CD1c-positive myeloid dendritic cell (primary cell): ENCODE data around the gene DIS3L2.
"Not testable (repeated sequence)": the region's sequence is repeated elsewhere in the genome, so short reads cannot be mapped to it uniquely, and the experiment has no call there.

Experiments used
- DNase-seq: peaks from one replicate; pipeline ENCODE4 v3.0.0-alpha.2; 2016; ENCODE audit errors: extremely low spot score

Gene DIS3L2

DNA sequence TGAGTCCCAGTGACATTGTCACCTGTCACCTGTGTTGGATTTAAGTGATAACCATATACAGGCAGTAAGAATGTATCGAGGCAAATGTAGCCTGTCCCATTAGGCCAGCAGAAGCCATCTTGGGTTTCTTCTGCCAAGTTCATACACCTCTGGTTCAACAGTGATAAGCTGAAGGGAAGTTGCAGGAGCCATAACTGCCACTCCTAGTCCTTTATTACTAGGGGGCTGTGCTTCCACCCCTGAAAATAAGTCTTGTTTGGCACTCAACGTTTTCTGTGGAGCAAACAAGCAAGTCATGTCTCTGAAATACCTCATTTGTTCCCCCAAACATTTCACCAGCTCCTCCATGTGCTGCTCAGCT lies 358.9 kb downstream of the DIS3L2 start:
- DNase-seq, result no peak

DNA sequence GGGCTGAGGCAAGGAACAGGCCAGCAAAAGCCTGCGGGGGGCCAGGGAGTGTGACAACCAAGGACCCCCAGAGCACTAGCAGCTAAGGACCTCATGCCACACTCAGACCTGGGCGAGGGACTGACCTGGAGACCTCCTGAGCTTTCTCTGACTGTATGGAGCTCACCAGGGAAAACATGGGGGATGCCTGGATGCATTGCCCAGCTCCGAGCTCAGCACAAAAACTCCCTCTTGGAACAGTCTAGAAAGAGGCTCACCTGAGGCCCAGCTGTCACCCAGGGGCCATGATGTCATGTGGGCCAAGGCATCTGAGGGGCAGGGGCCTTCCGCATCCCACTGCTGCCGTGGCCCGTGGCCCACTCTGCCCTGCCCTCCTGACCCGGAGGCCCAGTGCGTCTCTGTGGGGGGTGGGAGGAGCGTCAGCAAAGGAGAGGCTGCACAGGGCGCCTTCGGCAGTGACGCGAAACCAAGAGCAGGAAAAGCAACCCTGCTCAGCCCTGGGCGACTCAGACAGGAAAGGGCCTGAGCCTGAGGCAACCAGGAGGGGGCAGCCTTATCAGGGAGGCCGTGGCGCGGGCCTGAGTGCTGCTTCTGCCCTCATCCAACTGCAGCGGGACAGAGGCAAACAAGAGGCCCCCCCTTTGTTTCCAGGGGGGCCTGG lies 359.8 kb downstream of the DIS3L2 start:
- DNase-seq, result no peak

DNA sequence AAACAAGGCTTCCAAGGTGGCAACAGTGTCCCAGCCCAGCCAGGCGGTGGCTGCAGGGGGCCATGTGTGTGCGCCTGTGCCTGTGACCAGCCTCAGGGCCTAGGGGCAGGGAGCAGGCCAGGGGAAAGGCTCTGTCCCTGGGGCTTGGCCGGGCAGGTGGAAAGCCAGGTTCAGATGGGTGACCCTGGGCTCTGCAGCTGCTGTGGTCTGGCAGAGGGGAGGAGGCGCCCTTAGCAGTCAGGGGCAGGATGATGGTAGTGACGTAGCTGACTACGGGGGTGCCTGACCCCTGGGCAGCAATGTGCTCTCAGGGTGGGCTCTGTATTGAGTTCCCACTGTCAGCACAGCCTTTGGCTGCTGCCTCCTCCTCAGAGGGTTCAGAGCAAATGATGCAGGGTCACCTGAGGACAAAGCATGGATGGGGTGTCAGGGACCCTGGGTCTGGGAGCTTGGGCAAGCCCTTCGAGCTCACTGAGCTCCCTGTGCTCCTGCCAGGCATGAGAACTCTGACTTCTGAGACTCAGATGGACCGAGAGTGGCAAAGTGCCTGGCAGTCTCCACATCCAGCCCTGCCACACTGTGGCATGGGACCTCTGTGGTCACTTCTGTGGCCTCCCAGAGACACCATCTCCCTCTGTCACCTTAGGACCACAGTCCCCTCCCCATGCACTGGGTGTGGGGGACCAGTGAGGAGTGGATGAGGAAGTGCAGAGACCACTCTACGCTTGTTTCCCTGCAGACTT lies 360.5 kb downstream of the DIS3L2 start:
- DNase-seq, result no peak

DNA sequence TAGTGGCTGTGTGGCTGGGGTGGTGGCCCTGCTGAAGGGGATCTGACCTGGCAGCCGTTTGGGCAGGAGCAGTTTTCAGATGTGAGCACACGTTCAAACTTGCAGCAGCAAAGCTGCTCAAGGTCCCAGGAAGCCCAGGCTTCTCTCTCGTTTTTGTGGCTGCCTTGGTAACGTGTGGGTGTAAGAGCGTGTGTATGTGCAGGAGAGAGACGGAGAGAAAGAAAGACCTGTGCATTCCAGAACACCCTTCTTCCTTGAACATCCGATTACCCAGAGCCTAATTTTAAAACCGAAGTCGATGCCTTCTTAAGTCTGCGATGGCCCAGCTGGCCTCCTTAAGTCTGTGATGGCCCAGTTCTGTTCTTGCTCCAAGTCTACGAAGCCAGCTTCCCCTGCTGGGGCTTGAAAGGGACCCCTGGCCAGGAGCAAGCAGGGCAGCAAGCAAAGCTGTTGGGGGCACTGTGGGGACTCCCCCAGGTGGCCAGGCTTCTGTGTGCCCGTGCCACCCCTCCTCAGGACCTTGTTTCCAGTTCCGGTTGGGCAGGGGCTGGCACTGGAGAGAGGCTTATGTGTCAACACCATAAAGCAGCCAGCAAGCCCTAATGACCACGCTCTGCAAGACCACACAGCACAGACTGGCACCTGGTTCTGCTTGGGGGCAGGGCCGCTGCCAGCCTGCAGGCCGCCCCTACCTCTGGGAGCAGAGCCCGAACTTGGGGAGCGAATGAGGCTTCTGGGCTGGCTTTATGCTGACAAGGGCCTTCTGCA lies 361.2 kb downstream of the DIS3L2 start:
- no peak for DNase-seq

DNA sequence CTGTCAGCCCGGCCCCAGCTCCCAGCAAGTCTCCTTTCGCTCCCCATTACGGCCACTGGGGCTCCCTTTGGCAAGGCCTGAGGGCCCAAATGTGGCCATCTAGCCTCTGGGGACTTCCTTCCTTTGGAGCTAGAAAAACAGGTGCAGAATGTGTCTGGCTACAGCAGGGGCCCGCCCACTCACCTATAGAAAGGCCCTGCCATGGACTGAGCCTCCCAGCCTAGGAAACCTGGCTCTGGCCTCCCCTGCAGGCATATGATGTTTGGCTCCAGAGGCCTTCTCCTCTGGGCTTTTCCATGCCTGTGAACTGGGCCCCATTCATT lies 361.8 kb downstream of the DIS3L2 start:
- DNase-seq, result no peak

DNA sequence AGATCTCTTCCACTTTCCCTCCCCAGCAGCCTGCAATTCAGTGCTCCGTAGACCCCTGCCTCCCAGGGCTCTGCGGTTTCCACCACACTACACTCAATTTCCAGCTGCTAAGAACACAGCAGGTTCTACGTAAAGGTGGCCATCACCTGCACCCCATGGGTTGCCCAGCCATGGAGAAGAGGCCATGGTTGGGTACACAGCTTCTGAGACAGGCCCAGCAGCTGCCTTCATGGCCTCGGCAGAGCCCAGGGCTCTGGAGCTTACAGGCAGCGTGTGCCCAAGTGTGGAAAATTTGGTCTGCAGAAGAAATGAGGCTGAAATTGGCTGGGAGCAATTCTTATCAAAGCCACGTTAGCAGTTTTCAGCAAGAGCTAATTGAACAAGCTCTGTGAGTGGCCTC lies 362.5 kb downstream of the DIS3L2 start:
- not testable (repeated sequence) for DNase-seq

DNA sequence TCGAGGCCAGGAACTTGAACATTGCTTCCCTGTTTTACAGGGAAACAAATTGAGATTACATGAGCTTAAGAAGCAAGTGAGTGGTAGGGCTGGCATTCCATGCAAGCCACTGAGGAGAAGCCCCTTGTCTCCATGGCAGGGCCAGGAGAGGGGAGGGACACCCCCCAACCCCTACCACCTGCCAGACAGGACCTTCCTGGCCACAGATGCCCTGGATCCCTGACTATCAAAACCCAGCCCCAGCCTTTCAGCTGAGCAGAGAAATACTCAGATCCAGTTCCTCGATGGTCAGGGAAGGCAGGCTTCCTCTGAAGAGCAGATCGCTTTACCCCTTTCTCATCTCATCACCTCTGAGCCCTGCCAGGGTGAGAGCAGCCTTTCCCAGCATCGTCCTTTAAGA lies 363.3 kb downstream of the DIS3L2 start:
- no peak for DNase-seq

DNA sequence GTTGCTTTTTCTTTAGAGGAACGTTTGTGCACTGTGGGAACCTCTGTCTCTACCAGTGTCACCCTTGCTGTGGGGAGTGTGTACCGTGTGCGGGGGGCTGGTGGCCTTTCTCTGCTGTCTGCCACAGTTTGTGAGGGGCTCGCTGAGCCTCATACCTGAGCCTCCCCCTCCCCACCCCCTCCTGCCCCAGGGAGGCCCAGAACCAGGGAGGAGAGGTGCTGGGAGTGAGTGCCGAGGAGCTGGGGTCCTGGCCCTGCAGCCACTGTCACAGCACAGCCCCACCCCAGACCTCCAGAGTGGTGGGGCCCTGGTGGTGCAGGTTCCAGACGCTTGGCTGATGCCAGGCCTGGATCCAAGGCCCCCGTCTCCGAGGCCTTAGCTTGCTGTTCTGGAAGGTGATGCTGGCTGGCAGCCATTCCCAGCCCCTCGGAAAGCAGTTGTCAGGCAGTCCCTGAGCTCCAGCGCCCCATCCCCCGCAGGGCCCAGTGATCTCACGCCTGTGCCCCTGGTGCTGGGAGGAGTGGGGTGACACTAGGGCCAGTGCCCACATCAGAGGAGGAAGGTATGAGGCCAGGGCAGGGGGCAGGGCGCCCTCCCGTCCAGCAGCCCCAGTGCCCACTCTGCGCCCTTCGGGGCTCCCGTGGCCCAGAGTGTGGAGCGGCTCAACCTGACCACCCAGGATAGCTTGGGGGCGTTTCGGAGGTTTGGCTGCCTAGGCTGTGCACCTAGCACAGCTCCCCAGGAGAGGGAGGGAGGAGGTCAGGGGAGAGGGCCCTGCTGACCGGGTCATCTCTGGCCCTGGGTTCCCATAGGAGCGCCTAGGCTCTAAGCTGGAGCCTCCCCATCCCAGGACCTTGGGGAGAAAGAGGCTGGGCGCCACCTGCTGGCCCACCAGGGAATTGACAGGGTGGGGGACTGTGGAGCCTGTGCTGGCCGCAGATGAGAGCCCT lies 364.1 kb downstream of the DIS3L2 start:
- peak; percentile 42 for DNase-seq

DNA sequence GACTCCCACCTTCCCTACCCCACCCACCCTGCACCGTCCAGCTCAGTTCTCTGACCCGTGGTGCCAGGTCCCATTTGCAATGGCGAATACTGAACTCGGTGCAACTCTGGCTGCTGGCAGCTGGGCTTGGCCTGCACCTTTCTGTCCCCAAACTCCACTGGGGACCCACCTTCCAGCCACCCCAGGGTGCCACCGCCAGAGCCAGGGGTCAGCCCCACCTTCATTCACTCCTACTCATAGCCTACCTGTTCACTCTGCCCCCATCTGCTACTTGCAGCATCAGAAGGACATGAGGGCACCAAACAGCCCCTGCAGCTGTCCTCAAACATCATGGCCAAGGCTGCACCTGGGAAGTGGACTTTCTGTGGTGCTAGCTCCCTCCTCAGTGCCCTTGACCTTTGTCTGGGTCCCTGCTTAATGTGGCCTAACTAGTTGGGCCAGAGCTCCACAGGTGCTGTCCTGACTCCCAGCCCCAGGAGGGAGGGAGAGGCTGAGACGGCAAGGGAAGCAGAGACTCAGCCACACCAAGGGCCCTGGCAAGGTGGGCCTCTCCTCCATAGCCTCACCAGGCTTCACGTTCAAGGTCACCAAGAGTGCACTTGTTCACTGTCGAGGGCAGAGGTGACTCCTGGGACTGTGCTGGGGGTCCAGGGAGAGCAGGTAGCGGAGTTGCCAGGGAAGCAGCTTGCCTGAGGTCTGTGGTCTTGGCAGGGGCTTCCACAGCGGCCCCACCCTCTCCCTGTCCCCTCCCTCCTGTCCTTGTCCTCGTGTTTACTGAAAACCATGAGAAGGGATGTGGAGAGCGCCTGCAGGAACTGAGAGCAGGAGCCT lies 365.0 kb downstream of the DIS3L2 start:
- DNase-seq, result not testable (repeated sequence)

DNA sequence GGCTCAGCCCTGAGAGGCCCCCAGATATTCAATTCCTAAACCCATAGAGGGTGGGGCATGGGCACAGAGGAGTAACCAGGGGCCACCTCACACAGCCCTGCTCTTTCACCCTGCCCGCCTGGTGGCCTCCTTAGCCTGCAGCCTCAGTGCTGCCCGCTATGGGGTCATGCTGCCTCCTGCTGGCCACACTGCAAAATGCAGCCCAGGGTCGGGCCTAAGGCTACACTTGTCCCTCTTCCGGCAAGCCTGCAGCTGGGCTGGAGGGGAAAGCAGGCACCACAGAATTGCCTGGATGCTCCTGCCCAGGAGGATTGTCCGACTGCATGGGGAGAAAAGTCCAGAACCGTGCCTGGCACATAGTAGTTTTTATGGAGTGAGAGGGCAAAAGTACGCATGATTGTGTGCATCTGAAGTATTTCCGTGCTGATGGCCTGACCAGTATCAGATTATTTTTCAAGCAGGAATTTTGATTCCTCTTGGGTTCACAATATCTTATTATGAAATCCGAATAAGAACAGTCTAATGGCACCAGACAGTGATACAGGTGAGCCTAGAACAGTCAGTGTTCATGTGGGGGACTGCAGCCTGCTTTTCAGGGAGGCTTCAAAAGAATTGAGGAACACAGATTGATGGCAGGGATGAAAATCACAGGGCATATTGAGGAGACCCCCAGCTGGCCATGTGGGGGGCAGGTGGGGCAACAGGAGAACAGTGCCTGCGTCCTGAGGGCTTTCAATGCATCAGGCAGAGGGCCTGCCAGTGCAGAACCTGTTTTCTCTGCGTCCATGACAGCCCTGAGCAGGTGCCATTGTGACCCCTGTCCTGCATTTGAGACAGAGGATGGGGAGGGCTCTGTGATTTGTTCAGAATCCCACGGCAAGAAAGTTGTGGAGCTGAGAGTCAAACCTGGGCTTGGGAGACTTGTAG lies 365.9 kb downstream of the DIS3L2 start:
- peak; percentile 80 for DNase-seq

DNA sequence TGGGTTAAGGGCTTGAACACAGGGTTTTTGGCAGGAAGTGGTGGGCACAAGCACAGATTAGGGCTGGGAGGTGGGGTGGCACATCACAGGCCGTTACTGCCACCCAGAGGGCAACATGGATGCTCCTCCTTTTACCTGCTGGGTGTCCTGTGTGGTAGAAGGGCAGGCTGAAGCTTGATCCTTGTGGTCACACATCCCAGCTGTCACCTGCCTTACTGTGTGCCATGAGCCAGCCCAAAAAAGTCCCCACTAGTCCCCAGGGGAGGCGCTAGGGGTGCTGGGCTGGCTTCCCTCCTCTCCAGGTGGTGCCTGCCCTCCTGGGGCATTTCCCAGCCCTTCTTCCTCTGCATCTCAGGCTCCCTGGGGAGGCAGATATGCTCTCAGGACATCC lies 366.5 kb downstream of the DIS3L2 start:
- no peak for DNase-seq

DNA sequence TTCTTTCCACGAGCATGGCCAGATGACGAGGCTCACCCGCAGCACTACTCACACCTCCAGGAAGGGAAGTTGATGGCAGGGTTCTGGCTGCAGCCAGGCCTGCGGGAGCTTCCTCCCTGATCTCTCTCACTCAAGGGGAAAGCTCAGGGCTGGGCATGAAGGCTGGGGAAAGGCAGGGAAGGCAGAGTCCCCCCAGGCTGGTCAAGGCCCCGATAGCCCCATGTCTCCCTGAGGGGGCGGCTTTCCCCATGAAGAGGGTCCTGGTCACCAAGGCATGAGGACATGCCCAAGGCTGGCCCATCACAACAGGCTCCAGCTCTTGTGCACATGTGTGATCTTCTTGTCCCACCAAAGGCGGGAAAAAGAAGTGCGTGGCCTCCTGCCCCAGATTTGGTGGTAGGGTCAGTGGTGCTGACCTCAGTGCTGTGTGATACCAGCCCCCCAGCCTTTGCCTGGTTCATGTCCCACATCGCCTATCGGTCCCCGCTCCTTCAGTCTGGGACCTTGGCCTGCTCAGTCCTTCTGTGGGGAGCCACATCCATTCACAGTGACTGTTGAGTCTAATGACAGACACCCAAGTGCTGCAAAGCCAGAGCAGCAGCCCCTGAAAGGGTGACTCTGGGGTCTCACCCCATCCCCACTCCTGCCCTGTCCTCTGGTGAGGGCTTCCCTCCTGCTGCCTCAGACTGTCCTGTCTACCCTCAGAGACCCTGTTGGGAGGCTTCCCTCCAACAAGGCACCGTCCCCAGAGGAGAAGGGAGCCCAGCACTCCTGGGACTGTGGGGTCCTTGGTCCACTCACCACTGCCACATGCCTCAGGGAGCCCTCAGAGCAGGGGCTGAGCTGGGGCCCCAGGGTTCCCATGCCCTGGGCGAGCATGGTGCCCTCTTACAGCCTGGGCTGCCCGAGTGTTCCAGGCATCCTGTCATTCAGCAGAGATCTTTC lies 367.3 kb downstream of the DIS3L2 start:
- DNase-seq, result no peak

DNA sequence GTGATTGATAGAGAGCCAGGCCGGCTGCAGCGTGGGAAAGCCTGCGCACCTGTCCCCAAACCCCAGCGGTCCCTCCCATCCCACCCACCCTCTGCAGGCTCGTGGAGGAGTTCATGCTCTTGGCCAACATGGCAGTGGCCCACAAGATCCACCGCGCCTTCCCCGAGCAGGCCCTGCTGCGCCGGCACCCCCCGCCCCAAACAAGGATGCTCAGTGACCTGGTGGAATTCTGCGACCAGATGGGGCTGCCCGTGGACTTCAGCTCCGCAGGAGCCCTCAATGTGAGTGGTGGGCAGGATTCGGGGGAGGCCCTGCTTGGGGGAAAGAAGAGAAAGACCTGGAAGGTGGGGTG lies 368.2 kb downstream of the DIS3L2 start:
- DNase-seq, result no peak

DNA sequence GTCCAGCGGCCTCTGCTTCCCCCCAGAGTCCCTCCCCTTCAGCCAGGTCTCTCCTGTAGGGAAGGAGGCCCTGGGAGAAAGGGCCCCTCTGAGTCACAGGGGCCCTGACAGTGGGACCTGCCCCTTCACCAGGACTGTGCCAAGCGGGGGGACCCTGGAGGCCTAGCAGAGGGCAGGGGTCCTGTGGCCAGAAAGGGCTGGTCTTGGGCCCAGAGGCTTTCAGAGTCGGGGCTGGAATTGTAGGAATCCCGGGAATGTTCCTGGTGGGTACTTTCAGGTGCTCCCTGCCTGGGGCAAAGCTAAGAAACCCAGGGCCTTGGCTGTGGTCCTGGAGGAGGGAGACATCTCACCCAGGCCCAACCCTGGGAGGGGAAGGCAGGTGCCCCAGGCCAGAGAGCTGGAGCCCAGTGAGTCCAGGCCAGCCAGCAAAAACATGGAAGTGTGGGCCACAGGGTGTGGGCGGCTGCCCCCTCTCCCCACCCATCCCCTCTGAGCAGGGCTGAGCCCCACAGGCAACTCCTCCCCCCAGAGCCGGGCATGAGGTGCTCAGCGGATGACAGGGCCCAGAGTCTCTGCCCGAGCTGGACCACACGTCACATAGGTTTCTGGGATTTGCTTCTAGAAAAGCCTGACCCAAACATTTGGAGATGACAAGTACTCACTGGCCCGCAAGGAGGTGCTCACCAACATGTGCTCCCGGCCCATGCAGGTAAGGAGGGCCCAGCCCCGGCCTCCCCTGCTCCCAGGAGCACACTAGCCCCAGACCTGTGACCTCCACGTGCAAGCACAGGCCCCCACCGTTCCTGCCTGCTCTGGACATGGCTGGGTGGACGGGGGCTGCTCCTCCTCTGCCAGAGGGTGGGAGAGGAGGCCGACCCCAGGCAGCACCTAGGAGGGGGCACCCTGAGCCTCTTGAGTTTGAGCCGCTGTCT lies 368.8 kb downstream of the DIS3L2 start:
- DNase-seq, result no peak

DNA sequence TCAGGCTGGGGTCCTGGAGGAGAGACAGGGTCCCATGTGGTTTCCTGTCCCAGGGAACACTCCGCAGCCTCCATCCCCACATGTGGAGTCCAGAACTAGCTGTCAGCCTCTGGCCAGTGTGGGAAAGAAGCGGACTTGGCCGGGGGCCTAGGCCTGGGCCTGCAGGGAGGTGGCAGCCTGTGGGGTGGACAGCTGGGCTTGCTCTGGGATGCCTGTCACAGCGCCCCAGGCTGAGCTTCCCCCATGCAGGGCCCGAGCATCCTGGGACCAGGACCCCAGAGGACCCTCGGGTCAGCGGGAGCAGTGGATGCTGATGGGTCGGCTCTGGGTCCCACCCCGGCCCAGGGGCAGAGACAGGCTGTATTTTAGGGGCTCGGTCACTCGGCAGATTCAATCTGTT lies 369.5 kb downstream of the DIS3L2 start:
- not testable (repeated sequence) for DNase-seq

DNA sequence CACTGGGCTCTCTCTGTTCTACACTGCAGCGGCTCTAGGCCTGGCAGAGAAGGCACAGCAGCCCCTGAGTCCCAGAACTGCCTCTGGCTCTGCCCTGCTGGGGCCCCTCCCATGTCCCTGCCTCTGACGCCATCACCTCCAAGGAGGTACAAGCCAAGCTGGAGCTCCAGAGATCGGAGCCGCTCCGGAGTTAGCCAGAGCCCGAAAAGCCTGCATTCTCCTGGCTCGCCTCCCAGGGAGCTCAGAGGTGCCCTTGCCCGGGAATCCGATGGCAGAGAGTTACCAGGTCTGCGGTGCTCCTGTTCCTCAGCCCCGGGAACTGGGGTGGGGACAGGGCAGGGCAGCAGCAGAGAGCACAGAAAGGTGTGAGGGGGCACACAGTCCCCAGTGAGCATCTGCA lies 370.1 kb downstream of the DIS3L2 start:
- DNase-seq, result not testable (repeated sequence)

DNA sequence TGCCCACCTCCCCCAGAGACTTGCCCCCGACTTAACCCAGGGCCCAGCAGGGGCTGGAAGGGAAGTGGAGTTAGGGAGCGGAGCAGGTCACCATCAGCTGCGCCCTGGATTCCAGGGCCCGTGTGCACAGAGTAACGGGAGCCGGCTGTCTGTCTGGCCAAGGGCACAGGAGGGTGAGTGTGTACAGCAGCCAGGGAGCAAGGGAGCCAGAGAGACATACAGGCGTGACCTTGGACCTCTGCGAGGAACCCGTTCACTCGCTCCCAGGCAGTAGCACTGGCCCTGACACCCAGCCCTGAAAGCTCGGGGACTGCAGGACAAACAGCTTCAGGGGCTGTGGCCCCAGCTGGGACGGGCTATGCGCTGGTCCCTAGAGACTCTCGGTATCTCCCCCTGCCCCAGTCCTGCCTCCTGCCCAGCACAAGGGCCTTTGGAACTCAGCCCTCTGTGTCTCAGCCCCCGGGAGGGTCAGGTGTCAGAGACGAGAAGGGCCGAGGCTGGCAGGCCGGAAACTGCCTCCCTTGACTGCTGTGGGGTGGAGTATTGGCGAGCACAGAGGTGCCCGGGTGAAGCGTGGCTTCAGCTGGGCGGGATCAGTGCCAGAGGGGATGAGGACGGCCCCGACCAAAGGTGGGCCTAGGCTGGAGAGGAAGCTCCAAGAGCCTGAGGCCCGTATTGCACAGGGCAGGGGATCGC lies 370.9 kb downstream of the DIS3L2 start:
- not testable (repeated sequence) for DNase-seq
